SK-N-SH treated with all-trans-retinoic acid at 6 μM for 48 hours (cell line): ENCODE measurements around the gene ATP6V0E1.

ENCODE experiments used
- ATAC-seq: fragments of 200-7000 bp; cut with Tn5 transposase; 3 replicates; pipeline ENCODE4 v1.9.1; 2020; ENCODE audit warnings: mild to moderate bottlenecking, moderate library complexity
- ARNTL ChIP-seq: fragments of 450-650 bp; formaldehyde crosslinking; IDR thresholded peaks from 2 replicates; pipeline ENCODE4 v1.5.0; 2020; ENCODE audit warnings: low read depth, mild to moderate bottlenecking, moderate library complexity, borderline replicate concordance
- BACH2 ChIP-seq: fragments of 250-450 bp; sonication (Bioruptor Pico); IDR thresholded peaks from 2 replicates; pipeline ENCODE4 v1.9.0; 2021; ENCODE audit warnings: mild to moderate bottlenecking, borderline replicate concordance
- CSDC2 ChIP-seq: fragments of 250-450 bp; sonication (Bioruptor Pico); IDR thresholded peaks from 2 replicates; pipeline ENCODE4 v1.5.0; 2020; ENCODE audit warnings: mild to moderate bottlenecking, moderate library complexity
- ESRRG ChIP-seq: fragments of 250-450 bp; sonication (Bioruptor Pico); IDR thresholded peaks from 2 replicates; pipeline ENCODE4 v1.6.1; 2021; ENCODE audit warnings: mild to moderate bottlenecking
- GLIS3 ChIP-seq: fragments of 250-450 bp; sonication (Bioruptor Pico); IDR thresholded peaks from 2 replicates; pipeline ENCODE4 v1.5.0; 2020; ENCODE audit warnings: mild to moderate bottlenecking, moderate library complexity
- ISL1 ChIP-seq: fragments of 250-450 bp; sonication (Bioruptor Pico); IDR thresholded peaks from 2 replicates; pipeline ENCODE4 v2.1.2; 2022; ENCODE audit warnings: mild to moderate bottlenecking, moderate library complexity
- OSR1 ChIP-seq: fragments of 250-450 bp; sonication (Bioruptor Pico); IDR thresholded peaks from 2 replicates; pipeline ENCODE4 v1.8.0; 2022; ENCODE audit warnings: moderate library complexity, mild to moderate bottlenecking, inconsistent platforms
- PPARA ChIP-seq: fragments of 250-450 bp; sonication (Bioruptor Pico); IDR thresholded peaks from 2 replicates; pipeline ENCODE4 v1.5.0; 2020; ENCODE audit warnings: mild to moderate bottlenecking, borderline replicate concordance
- RARB ChIP-seq: fragments of 250-450 bp; sonication (Bioruptor Pico); IDR thresholded peaks from 2 replicates; pipeline ENCODE4 v1.8.0; 2021; ENCODE audit warnings: mild to moderate bottlenecking, moderate library complexity
- SNAI2 ChIP-seq: fragments of 250-450 bp; sonication (Bioruptor Pico); IDR thresholded peaks from 2 replicates; pipeline ENCODE4 v1.5.0; 2020; ENCODE audit warnings: mild to moderate bottlenecking, moderate library complexity
- TCF4 ChIP-seq: fragments of 250-450 bp; sonication (Bioruptor Pico); IDR thresholded peaks from 2 replicates; pipeline ENCODE4 v1.8.0; 2021; ENCODE audit warnings: mild to moderate bottlenecking, moderate library complexity, borderline replicate concordance
- TOX ChIP-seq: fragments of 250-450 bp; sonication (Bioruptor Pico); IDR thresholded peaks from 2 replicates; pipeline ENCODE4 v1.8.0; 2021; ENCODE audit warnings: mild to moderate bottlenecking, moderate library complexity, borderline replicate concordance
- ZC3H10 ChIP-seq: fragments of 250-450 bp; sonication (Bioruptor Pico); IDR thresholded peaks from 2 replicates; pipeline ENCODE4 v1.5.1; 2021; ENCODE audit warnings: mild to moderate bottlenecking, moderate library complexity
- ZFP3 ChIP-seq: fragments of 250-450 bp; sonication (Bioruptor Pico); IDR thresholded peaks from 2 replicates; pipeline ENCODE4 v1.5.0; 2020; ENCODE audit warnings: mild to moderate bottlenecking, moderate library complexity
- ZFP30 ChIP-seq: fragments of 450-650 bp; formaldehyde crosslinking; IDR thresholded peaks from 2 replicates; pipeline ENCODE4 v1.5.0; 2022; ENCODE audit warnings: mild to moderate bottlenecking, moderate library complexity
- ZNF70 ChIP-seq: fragments of 450-650 bp; formaldehyde crosslinking; IDR thresholded peaks from 2 replicates; pipeline ENCODE4 v1.5.0; 2020; ENCODE audit warnings: mild to moderate bottlenecking, moderate library complexity
- ZNF8 ChIP-seq: fragments of 450-650 bp; formaldehyde crosslinking; IDR thresholded peaks from 2 replicates; pipeline ENCODE4 v1.5.0; 2020; ENCODE audit warnings: mild to moderate bottlenecking, moderate library complexity
- TF ChIP-seq, protein P1 (sequence below): fragments of 250-450 bp; sonication (Bioruptor Pico); IDR thresholded peaks from 2 replicates; pipeline ENCODE4 v1.8.0; 2021; ENCODE audit warnings: low read depth, mild to moderate bottlenecking, moderate library complexity, borderline replicate concordance
- TF ChIP-seq, protein P2 (sequence below): fragments of 250-450 bp; sonication (Bioruptor Pico); IDR thresholded peaks from 2 replicates; pipeline ENCODE4 v1.5.1; 2021; ENCODE audit warnings: mild to moderate bottlenecking, moderate library complexity
- TF ChIP-seq, protein P3 (sequence below): fragments of 250-450 bp; sonication (Bioruptor Pico); IDR thresholded peaks from 2 replicates; pipeline ENCODE4 v1.5.1; 2020; ENCODE audit warnings: low read depth, mild to moderate bottlenecking, moderate library complexity
- TF ChIP-seq, protein P4 (sequence below): fragments of 250-450 bp; sonication (Bioruptor Pico); IDR thresholded peaks from 2 replicates; pipeline ENCODE4 v1.8.0; 2020; ENCODE audit warnings: mild to moderate bottlenecking, moderate library complexity, borderline replicate concordance
- TF ChIP-seq, protein P5 (sequence below): fragments of 250-450 bp; sonication (Bioruptor Pico); IDR thresholded peaks from 2 replicates; pipeline ENCODE4 v1.5.0; 2020; ENCODE audit warnings: mild to moderate bottlenecking, moderate library complexity

ATP6V0E1 gene

DNA sequence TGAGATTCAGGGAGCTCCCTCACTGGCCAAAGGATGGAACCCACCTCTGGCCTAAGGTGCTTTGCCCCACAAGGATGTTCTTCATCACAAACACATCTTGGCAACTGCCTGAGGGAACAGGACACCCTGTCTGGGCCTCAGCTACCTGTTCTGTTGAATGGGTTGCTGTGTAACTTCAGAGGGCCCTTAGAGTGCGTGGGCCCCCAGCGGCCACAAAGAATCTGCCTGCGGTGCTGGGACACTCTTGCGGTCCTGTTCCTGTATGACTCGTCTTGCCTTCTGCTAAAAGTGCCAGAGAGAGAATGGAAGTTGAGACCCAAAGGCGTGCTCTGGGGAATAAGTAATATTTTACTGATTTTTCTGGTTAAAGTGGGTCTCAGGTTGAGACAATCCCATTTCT lies 38.4 kb upstream of the ATP6V0E1 start:
- no peak for ATAC-seq
- TF ChIP-seq, protein P1, sequence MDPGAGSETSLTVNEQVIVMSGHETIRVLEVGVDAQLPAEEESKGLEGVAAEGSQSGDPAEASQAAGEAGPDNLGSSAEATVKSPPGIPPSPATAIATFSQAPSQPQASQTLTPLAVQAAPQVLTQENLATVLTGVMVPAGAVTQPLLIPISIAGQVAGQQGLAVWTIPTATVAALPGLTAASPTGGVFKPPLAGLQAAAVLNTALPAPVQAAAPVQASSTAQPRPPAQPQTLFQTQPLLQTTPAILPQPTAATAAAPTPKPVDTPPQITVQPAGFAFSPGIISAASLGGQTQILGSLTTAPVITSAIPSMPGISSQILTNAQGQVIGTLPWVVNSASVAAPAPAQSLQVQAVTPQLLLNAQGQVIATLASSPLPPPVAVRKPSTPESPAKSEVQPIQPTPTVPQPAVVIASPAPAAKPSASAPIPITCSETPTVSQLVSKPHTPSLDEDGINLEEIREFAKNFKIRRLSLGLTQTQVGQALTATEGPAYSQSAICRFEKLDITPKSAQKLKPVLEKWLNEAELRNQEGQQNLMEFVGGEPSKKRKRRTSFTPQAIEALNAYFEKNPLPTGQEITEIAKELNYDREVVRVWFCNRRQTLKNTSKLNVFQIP, result no peak
- TF ChIP-seq SNAI2 (CRISPR knock-in tag) (no peak), GLIS3 (CRISPR knock-in tag) (no peak), ARNTL (CRISPR knock-in tag) (no peak), OSR1 (CRISPR knock-in tag) (no peak), PPARA (CRISPR knock-in tag) (no peak), CSDC2 (CRISPR knock-in tag) (no peak), ZFP30 (no peak), BACH2 (no peak), TOX (CRISPR knock-in tag) (no peak), ZC3H10 (CRISPR knock-in tag) (no peak), ESRRG (CRISPR knock-in tag) (no peak), ISL1 (CRISPR knock-in tag) (no peak), ZNF70 (CRISPR knock-in tag) (no peak), ZNF8 (CRISPR knock-in tag) (no peak), ZFP3 (CRISPR knock-in tag) (no peak), TCF4 (CRISPR knock-in tag) (no peak)
- TF ChIP-seq, protein P2, sequence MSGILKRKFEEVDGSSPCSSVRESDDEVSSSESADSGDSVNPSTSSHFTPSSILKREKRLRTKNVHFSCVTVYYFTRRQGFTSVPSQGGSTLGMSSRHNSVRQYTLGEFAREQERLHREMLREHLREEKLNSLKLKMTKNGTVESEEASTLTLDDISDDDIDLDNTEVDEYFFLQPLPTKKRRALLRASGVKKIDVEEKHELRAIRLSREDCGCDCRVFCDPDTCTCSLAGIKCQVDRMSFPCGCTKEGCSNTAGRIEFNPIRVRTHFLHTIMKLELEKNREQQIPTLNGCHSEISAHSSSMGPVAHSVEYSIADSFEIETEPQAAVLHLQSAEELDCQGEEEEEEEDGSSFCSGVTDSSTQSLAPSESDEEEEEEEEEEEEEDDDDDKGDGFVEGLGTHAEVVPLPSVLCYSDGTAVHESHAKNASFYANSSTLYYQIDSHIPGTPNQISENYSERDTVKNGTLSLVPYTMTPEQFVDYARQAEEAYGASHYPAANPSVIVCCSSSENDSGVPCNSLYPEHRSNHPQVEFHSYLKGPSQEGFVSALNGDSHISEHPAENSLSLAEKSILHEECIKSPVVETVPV (CRISPR knock-in tag), result no peak
- TF ChIP-seq, protein P3, sequence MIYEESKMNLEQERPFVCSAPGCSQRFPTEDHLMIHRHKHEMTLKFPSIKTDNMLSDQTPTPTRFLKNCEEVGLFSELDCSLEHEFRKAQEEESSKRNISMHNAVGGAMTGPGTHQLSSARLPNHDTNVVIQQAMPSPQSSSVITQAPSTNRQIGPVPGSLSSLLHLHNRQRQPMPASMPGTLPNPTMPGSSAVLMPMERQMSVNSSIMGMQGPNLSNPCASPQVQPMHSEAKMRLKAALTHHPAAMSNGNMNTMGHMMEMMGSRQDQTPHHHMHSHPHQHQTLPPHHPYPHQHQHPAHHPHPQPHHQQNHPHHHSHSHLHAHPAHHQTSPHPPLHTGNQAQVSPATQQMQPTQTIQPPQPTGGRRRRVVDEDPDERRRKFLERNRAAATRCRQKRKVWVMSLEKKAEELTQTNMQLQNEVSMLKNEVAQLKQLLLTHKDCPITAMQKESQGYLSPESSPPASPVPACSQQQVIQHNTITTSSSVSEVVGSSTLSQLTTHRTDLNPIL (CRISPR knock-in tag), result no peak
- TF ChIP-seq, protein P4, sequence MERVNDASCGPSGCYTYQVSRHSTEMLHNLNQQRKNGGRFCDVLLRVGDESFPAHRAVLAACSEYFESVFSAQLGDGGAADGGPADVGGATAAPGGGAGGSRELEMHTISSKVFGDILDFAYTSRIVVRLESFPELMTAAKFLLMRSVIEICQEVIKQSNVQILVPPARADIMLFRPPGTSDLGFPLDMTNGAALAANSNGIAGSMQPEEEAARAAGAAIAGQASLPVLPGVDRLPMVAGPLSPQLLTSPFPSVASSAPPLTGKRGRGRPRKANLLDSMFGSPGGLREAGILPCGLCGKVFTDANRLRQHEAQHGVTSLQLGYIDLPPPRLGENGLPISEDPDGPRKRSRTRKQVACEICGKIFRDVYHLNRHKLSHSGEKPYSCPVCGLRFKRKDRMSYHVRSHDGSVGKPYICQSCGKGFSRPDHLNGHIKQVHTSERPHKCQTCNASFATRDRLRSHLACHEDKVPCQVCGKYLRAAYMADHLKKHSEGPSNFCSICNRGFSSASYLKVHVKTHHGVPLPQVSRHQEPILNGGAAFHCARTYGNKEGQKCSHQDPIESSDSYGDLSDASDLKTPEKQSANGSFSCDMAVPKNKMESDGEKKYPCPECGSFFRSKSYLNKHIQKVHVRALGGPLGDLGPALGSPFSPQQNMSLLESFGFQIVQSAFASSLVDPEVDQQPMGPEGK (CRISPR knock-in tag), result no peak

DNA sequence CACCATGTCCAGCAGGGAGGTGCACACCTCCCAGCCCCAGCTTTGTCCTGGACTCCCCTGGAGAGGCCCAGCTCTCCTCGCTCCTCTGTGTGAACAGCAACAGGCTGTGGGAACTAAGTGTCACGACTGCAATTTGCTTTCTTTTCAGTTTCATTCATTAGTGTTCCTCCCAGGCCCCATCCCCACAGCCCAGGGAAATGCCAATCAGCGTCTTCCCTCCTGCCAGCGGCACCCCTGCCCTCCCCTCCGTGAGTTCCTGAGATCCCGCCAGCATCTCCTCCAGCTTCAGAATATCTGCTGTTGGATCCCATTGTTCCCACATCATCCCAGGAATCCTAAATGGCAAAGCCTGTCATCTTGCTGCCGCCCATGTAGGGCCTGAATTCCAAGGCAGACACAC lies 37.4 kb upstream of the ATP6V0E1 start:
- TF ChIP-seq GLIS3 (CRISPR knock-in tag), result no peak
- no peak for TF ChIP-seq ZFP30
- no peak for TF ChIP-seq CSDC2 (CRISPR knock-in tag)
- TF ChIP-seq OSR1 (CRISPR knock-in tag), result no peak
- TF ChIP-seq, protein P3 (CRISPR knock-in tag), result no peak
- TF ChIP-seq SNAI2 (CRISPR knock-in tag), result no peak
- TF ChIP-seq TOX (CRISPR knock-in tag), result no peak
- no peak for TF ChIP-seq TCF4 (CRISPR knock-in tag)
- no peak for TF ChIP-seq ZNF8 (CRISPR knock-in tag)
- TF ChIP-seq ZNF70 (CRISPR knock-in tag), result no peak
- TF ChIP-seq RARB (CRISPR knock-in tag), result no peak
- TF ChIP-seq, protein P5, sequence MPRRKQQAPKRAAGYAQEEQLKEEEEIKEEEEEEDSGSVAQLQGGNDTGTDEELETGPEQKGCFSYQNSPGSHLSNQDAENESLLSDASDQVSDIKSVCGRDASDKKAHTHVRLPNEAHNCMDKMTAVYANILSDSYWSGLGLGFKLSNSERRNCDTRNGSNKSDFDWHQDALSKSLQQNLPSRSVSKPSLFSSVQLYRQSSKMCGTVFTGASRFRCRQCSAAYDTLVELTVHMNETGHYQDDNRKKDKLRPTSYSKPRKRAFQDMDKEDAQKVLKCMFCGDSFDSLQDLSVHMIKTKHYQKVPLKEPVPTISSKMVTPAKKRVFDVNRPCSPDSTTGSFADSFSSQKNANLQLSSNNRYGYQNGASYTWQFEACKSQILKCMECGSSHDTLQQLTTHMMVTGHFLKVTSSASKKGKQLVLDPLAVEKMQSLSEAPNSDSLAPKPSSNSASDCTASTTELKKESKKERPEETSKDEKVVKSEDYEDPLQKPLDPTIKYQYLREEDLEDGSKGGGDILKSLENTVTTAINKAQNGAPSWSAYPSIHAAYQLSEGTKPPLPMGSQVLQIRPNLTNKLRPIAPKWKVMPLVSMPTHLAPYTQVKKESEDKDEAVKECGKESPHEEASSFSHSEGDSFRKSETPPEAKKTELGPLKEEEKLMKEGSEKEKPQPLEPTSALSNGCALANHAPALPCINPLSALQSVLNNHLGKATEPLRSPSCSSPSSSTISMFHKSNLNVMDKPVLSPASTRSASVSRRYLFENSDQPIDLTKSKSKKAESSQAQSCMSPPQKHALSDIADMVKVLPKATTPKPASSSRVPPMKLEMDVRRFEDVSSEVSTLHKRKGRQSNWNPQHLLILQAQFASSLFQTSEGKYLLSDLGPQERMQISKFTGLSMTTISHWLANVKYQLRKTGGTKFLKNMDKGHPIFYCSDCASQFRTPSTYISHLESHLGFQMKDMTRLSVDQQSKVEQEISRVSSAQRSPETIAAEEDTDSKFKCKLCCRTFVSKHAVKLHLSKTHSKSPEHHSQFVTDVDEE (CRISPR knock-in tag), result no peak
- TF ChIP-seq PPARA (CRISPR knock-in tag), result no peak
- ATAC-seq, result no peak
